OCI-LY3 (cell line): Measurements from ENCODE around the gene AATF.

Experiments used
- EZH2phosphoT487 ChIP-seq: fragments of 200-600 bp; shearing (Covaris generic); IDR thresholded peaks from 2 replicates; pipeline ENCODE4 v1.6.1; 2018; ENCODE audit warnings: antibody characterized with exemption, mixed run types, low read depth
- TF ChIP-seq, protein P1 (sequence below): fragments of 200-600, 300-600 bp; sonication (generic); IDR thresholded peaks from 2 replicates; pipeline ENCODE4 v1.5.1; 2014; ENCODE audit warnings: antibody characterized with exemption, low read length, low read depth

- TF ChIP-seq, protein P1, sequence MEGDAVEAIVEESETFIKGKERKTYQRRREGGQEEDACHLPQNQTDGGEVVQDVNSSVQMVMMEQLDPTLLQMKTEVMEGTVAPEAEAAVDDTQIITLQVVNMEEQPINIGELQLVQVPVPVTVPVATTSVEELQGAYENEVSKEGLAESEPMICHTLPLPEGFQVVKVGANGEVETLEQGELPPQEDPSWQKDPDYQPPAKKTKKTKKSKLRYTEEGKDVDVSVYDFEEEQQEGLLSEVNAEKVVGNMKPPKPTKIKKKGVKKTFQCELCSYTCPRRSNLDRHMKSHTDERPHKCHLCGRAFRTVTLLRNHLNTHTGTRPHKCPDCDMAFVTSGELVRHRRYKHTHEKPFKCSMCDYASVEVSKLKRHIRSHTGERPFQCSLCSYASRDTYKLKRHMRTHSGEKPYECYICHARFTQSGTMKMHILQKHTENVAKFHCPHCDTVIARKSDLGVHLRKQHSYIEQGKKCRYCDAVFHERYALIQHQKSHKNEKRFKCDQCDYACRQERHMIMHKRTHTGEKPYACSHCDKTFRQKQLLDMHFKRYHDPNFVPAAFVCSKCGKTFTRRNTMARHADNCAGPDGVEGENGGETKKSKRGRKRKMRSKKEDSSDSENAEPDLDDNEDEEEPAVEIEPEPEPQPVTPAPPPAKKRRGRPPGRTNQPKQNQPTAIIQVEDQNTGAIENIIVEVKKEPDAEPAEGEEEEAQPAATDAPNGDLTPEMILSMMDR: no peak
- no peak for TF ChIP-seq EZH2phosphoT487
Observed at GRCh38 chr17:37083456-37083855, 134.7 kb downstream of the AATF start.
